HG03378 (cell line): ENCODE results near the gene UNKL.
A peak's percentile ranks its signal among the peaks of the same experiment; 100 is the strongest.

ENCODE experiments used
- ATAC-seq: cut with Tn5 transposase; IDR thresholded peaks from one replicate; pipeline ENCODE4 v1.9.1; 2021; ENCODE audit warnings: mild to moderate bottlenecking, moderate library complexity; ENCODE audit not compliant: unreplicated experiment

UNKL gene

DNA sequence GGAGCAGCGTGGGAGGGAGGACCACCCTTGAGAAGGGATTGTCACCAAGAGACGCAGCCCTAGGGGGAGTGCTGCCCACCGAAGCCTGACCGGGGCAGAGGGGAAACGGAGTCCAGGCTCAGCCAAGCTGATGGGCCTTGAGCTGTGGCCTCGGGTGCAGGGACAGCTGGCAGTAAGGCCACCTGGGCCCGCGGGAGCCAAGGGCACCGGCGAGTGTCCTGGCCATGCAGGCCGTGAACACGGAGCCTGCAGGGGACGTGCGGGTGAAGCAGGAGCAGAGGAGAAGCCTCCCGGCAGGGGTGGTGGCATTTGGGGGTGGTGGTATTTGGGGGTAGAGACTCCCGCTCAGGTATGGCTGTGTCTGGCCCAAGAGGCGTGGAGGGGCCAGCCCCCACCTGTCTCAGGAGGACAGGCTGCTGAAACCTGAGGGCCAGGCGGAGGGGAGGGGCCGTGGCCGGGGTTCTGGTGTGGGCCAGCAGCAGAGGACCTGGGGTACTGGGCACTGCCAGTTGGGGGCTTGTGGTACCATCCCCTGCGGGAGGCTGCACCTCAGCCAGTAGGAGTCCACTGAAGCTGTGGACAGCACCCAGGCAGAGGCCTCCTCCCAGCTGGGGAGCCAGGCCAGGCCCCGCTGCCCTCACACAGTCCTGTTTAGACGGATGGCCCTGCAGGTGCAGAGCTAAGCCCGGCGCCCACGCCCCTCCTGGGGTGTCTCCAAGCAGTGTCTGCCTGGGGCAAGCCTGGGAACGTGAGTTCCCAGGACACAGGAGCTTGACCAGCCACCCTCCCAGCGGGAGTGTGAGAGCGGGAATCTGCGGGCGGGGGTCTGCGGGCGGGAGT lies 58.2 kb downstream of the UNKL start:
- no peak for ATAC-seq

DNA sequence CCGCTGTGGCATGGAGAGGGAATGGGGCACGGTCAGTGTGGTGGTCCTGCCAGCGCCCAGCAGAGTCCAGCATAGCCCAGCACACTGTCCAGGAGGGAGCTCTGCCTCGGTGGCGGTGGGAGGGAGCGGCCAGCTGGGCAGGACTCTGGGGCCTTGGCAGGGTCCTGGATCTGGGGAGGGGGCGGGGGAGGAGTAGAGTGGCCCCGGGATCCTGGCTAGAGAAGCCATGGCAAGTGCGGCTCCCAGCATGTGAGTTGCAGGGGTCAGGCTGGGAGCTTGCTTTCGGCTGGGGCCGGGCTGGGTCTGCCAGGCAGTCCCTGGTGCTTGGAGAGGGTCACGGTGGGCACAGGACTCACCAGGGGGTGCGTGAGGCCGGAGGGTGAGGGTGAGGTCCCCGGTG lies 58.9 kb downstream of the UNKL start:
- no peak for ATAC-seq

DNA sequence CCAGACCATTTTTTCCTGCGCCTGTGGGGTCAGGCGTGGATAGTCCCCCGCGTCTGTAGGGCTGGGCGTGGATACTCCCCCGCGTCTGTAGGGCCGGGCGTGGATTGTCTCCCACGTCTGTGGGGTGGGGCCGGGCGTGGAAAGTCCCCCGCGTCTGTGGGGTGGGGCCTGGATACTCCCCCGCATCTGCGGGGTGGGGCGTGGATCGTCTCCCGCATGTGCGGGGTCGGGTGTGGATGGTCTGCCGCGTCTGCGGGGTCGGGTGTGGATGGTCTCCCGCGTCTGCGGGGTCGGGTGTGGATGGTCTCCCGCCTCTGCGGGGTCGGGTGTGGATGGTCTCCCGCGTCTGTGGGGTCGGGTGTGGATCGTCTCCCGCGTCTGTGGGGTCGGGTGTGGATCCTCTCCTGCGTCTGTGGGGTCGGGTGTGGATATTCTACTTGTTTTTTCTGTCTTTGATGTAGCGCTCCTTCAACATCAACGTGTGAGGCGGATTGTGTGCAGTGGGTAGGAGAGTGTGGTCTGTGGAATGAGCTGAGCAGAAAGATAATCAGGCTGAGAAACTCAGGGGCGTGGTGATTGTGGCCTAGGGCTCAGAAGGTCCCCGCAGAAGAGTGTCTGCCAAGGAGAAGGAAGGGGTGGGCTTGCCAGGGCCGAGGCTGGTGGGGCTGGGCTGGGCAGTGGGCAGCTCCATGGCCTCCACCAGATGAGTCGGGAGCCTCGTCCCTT lies 59.5 kb downstream of the UNKL start:
- ATAC-seq, result no peak

DNA sequence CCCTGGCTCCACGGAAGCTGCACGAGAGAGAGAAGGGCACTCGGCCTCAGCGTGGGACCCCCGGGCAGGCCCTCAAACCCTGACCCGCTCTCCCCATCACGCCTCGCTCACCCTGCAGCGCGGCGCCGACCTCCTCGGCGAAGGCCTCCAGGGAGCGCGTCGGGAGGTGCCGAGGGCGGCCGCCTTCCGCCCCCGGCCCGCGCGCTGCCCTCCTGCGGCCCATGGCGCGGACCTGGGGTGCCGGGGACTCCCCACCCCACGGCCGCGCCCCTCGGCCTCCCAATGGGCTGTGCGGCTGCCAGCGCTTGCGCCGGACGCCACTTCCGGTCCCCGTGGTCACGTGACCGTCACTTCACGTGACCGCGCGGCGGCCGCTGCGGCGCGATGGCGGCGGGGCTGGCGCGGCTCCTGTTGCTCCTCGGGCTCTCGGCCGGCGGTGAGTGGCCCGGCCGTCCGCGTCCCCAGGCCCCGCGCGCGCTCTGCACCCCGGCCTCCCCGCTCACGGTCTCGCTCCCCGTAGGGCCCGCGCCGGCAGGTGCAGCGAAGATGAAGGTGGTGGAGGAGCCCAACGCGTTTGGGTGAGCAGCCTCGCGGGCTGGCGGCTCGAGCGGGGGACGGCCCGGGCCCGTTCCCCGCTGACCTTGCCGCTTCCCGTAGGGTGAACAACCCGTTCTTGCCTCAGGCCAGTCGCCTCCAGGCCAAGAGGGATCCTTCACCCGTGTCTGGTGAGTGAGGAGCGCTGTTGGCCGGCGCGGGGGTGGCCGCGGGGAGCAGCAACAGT lies 62.7 kb downstream of the UNKL start, which contains the start of the genes GNPTG and TSR3:
TSS of gene GNPTG (plus strand) at position 350 of the 781 bp plus-strand sequence. CDS start at position 385, 35 bp downstream.
TSS of gene TSR3 (minus strand) at position 297 of the 781 bp plus-strand sequence. CDS start at position 223, 74 bp downstream.
- ATAC-seq, result peak; percentile 36

DNA sequence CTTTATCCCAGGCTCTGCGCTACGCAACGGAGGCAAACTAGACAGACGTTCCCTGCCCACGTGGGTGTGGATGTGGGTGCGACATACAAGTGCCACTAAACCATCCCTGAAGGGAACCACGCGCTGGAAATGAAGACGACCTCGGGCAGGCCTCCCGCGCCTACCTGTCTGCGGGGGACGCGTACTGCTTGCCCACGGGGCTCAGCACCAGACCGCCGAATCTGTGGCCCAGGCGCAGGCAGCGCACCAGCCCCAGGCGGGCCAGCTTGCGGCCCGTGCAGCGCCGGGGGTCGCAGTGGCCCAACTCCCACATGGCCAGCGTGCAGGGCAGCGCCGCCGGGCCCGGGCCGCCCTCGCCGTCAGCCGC lies 63.3 kb downstream of the UNKL start:
- peak; percentile 9 for ATAC-seq

DNA sequence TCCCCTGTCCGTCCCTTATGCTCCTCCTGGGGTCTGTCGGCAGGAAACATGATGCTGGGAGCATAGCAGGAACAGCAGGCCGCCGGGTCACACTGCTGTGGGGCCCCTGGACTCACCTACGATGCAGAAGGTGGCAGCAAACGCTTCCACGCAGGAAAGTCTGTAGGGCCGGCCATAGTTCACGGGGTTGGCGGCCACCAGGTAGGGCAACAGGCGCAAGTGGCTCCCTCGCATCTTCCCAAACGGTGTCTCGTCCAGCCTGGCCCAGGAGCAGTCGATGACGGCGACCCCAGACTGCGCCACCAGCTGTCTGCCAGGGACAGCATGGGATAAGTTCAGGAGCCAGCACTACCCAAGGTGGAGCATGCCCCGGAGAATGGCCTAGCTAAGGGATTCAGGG lies 63.8 kb downstream of the UNKL start:
- ATAC-seq, result no peak

DNA sequence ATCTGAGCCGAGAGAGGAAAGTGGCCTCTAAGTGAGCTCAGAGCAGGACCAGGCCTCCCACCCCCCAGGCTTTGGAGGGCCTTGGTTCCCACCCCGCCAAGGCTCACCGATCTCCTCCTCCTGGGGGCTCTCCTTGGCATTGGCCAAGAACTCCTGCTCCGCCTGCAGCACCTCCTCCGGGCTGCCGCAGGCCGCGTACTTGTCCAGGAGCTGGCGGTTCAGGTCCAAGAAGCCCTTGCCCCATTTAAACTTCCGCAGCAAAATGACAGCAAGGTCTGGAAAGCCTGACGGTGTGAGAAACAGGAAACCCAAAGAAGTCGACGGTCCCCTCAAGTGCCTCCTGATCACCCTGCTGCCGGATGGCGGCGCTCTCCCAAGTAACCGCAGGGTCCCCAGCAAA lies 64.6 kb downstream of the UNKL start:
- no peak for ATAC-seq

DNA sequence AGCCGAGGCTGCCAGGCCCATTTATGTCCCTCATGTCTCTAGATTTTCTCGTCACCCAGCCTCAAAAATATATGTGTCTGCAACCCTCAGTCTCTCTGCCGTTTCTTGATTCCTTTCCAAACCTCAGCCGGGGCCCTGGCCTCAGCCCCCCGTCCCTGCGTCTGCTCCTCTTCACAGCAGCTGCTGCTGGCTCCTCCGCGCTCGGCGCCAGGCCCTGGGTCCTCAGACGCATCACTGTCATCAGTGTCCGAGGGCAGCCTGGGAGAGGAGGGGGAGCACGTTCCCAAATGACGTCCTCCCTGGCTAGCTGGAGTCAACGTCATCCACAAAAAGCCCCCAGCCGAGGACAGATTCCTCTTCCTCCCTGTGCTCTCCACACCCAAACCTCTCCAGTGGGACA lies 65.2 kb downstream of the UNKL start:
- no peak for ATAC-seq

DNA sequence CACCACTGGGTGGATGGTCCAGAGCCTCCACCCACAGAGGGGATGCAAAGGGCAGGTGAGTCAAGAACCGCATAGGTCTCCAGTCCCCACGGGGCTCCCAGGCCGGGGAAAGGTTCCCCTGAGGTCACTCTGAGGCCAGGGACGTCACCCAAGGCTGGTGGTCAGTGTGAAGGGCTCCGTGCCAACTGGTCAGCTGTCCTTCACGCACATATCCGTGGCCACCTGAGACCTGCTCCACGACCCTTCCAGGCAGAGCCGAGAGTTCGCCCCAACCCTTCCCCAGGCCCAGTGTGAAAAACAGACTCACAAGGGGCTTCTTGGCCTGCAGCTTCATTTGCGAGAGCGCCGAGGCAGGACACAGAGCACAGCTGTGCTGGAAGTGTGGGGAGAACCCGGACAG lies 65.6 kb downstream of the UNKL start:
- no peak for ATAC-seq

DNA sequence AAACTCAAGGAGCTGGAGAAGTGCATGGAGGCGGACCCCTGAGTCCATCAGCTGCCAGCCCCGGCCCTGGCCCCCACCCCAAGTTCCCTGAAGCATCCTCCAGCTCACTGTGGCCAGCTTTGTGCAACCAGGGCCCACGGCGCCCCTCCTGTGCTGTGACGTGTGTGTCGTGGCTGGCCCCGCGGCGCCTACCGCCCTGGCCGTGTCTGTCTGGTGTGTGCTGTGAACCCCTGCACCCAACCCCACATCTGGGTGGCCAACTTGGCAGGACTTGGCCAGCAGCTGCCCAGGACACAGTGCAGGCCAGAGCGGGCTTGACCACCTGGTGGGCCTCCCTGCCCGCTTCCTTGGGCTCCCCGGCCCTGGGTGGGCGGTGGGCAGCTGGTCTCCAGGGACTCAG lies 66.1 kb downstream of the UNKL start:
- ATAC-seq, result no peak

DNA sequence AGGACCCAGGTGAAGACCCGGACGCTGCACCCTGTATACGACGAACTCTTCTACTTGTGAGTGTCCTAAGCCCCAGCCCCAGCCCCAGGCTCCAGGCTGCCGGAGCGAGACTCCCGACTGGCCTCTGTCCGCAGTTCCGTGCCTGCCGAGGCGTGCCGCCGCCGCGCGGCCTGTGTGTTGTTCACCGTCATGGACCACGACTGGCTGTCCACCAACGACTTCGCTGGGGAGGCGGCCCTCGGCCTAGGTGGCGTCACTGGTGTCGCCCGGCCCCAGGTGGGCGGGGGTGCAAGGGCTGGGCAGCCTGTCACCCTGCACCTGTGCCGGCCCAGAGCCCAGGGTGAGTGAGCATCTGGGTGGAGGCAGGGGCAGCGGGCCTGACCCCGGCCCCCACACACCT lies 66.5 kb downstream of the UNKL start:
- ATAC-seq, result no peak

DNA sequence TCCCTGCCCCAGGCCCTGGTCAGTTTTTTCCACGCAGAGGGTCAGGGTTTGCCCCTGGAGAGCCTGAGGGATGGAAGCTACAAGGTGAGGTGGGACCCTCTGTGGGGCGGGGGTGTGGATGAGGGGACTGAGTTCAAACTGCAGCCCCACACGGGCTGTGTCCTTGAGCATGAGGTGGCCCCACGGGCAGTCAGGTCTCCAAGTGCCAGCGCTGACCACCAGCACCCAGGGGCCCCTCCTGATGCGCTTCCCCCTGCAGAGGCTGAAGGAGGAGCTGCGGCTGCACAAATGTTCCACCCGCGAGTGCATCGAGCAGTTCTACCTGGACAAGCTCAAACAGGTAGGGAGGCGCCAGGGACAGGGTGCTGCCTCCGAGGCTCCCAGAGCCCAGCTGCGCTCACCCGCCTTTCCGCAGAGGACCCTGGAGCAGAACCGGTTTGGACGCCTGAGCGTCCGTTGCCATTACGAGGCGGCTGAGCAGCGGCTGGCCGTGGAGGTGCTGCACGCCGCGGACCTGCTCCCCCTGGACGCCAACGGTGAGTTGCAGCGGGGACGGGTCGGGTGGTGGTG lies 67.1 kb downstream of the UNKL start:
- ATAC-seq, result no peak

DNA sequence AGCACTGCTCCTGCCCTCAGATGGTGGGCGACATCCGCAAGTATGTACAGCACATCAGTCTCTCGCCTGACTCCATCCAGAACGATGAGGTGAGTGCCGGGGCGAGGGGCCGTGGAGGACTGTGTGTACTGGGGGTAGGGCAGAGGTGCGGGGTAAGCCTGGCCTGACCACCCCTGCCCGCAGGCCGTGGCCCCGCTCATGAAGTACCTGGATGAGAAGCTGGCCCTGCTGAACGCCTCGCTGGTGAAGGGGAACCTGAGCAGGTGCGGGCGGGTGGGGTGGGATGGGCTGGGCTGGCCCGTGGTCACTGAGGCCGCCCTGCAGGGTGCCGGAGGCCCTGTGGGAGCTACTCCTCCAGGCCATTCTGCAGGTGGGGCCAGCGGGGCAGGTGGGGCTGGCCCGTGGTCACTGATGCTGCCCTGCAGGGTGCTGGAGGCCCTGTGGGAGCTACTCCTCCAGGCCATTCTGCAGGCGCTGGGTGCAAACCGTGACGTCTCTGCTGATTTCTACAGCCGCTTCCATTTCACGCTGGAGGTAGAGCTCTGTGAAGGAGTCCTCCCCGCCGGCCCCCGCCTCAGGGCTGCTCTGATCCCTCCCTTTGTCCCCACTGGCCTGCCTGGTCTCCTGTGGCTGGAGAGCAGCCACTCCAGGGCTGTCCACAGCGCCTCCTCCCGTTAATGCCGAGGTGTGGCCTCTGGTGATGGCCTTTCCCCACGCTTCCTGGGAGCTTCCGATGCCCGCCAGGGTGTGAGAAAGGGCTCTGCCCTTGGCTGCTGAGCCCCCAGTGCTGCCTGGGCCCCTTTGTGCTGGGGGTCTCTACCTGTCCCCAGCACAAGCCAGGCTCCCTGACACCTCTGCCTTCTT lies 67.8 kb downstream of the UNKL start:
- ATAC-seq, result no peak

DNA sequence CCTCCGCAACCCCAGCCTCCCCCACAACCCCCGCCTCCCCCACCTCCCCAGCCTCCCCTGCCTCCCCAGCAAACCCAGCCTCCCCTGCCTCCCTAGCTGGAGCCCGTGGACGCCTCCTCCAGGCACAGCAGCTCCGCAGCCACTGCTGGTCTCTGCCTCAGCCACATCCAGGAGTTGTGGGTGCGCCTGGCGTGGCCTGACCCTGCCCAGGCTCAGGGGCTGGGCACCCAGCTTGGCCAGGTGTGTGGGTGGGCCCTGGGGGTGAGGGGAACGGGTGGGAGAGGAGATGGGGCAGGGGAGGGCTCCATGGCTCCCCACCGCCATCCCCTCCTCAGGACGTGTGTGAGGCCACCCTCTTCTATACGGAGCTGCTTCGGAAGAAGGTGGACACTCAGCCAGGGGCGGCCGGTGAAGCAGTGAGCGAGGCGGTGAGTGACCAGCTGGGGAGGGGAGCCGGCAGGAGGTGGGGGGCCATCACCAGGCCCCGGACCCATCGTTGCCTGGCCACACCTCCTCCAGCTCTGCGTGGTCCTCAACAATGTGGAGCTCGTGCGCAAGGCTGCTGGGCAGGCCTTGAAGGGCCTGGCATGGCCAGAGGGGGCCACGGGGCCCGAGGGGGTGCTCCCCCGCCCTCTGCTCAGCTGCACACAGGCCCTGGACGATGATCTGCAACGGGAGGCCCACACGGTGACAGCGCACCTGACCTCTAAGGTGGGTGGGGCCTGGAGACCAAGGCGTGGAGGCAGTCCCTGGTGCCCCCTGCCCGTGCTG lies 68.7 kb downstream of the UNKL start:
- ATAC-seq, result no peak

DNA sequence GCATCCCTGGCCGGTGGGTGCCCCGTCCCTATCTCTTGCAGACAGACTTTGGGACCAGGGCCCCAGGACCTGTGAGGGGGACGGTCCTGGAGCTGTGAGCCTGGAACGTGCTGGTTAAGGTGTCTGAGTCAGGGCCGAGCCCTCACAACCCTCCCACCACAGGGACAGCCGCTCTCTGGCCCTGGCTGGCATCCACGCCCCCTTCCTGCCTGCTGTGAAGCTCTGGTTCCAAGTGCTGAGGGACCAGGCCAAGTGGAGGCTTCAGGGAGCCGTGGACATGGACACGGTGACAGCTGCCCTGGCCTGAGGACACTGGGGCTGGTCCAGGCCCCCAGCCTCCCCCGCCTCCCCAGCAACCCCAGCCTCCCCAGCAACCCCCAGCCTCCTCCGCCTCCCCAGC lies 69.4 kb downstream of the UNKL start:
- no peak for ATAC-seq

DNA sequence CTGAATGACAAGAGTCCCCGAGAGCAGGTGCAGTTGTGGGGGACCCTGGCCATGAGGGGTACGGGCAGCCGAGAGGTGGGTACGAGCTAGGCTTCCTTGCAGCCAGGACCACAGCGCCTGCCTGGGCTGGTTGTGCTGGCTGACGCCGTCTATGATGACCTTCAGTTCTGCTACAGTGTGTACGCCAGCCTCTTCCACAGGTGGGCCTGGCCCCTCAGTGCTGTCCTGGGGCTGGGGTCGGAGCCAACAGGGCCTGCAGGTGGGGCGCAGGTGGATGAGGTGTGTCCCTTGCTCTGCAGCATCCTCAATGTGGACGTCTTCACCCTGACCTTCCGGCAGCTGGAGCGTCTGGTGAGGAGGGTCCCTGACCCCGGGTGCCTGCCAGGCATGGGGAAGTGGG lies 70.0 kb downstream of the UNKL start:
- ATAC-seq, result no peak

DNA sequence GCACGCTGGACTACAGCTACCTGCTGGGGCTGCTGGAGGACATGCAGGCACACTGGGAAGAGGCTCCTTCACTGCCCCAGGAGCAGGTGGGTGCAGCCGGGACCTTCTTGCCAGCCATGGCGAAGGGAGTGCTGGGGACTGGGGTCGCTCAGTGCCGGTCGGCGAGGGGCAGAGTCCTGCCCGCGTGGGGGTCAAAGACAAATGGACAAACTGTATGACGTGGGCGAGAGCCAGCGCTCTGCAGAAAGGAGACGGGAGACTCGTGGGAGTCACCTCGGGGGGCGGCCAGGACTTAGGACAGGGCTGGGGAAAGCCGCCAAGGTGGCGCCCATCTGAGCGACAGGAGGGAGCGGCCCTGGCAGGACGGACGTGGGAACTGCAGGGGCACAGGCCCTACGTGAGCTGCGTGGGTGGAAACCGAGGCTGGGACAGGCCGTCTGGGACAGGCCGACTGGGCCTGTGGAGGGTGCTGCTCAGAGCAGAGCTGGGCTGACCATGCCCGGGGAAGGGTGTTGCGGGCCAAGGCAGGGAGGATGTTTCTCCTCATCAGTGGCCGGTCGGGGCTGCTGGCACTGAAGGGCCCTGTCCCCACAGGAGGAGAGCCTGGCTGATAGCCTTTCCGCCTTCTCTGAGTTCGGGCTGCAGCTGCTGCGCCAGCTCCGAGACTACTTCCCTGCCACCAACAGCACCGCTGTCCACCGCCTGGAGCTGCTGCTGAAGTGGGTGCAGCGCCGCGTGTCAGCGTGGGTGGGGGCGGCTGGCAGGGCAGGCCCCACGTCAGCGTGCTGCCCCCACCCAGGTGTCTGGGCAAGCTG lies 70.9 kb downstream of the UNKL start:
- peak; percentile 7 for ATAC-seq
